Measurements from ENCODE around the gene CRYBB2.

- TF ChIP-seq CTCF (IDR thresholded peaks at IDR 0.05 in 2 of 3, conservative IDR thresholded peaks at IDR 0.05 in 1 of 3; ENCODE audit: borderline replicate concordance in 1 of 3, insufficient read depth in 1 of 3, low read depth in 2 of 3, low read length in 2 of 3) (no peak), EZH2 (IDR thresholded peaks at IDR 0.05) (no peak), POLR2AphosphoS5 (IDR thresholded peaks at IDR 0.05; ENCODE audit: low read depth, low read length) (no peak), SIN3A (IDR thresholded peaks at IDR 0.05; ENCODE audit: low read depth) (no peak), RAD21 (IDR thresholded peaks at IDR 0.05; ENCODE audit: low read depth) (no peak)
- TF ChIP-seq, protein P1, sequence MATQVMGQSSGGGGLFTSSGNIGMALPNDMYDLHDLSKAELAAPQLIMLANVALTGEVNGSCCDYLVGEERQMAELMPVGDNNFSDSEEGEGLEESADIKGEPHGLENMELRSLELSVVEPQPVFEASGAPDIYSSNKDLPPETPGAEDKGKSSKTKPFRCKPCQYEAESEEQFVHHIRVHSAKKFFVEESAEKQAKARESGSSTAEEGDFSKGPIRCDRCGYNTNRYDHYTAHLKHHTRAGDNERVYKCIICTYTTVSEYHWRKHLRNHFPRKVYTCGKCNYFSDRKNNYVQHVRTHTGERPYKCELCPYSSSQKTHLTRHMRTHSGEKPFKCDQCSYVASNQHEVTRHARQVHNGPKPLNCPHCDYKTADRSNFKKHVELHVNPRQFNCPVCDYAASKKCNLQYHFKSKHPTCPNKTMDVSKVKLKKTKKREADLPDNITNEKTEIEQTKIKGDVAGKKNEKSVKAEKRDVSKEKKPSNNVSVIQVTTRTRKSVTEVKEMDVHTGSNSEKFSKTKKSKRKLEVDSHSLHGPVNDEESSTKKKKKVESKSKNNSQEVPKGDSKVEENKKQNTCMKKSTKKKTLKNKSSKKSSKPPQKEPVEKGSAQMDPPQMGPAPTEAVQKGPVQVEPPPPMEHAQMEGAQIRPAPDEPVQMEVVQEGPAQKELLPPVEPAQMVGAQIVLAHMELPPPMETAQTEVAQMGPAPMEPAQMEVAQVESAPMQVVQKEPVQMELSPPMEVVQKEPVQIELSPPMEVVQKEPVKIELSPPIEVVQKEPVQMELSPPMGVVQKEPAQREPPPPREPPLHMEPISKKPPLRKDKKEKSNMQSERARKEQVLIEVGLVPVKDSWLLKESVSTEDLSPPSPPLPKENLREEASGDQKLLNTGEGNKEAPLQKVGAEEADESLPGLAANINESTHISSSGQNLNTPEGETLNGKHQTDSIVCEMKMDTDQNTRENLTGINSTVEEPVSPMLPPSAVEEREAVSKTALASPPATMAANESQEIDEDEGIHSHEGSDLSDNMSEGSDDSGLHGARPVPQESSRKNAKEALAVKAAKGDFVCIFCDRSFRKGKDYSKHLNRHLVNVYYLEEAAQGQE (IDR thresholded peaks at IDR 0.05; ENCODE audit: low read depth), result no peak
Measured at GRCh38 chr22:25219948-25220442, 556 bp downstream of the CRYBB2 start.
